Left kidney (tissue), 2 donors: ENCODE measurements around the gene SPEF2. TPM values are rescaled to one million over a fixed set of nuclear protein-coding genes. Genes with fewer than 3 reads are reported as not detected.
"Not testable (repeated sequence)": the region's sequence is repeated elsewhere in the genome, so short reads cannot be mapped to it uniquely, and the experiment has no call there.

Experiments used
- DNase-seq: peaks from one replicate; pipeline ENCODE4 v3.0.0-alpha.2; 2013
- polyA plus RNA-seq: library from polyadenylated mRNA; unstranded; fragments of 120-200 nt; gene quantifications from one replicate; pipeline ENCODE4 v1.2.1, GENCODE V29; 2013; ENCODE audit not compliant: insufficient read length

Gene SPEF2
- polyA plus RNA-seq, 1 donor, result 80.3 TPM

DNA sequence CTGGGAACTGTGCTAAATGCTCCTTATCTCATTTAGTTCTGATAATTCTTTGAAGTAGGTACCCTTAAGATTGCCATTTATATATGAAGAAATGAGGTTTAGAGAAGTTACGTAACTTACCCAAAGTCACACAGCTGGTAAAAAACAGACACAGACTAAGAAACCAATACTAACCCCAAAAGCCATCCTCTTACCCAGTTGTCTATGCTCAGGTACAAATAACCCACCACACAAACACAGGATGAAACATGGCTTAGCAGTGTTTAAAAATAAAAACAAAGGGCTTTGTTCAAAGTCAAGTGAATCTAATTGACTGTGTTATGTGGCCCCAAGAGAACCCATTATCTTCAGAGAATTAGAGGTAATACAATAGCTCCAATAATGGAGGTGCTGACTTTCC, 202.0 kb downstream of the SPEF2 start:
- no peak for DNase-seq

DNA sequence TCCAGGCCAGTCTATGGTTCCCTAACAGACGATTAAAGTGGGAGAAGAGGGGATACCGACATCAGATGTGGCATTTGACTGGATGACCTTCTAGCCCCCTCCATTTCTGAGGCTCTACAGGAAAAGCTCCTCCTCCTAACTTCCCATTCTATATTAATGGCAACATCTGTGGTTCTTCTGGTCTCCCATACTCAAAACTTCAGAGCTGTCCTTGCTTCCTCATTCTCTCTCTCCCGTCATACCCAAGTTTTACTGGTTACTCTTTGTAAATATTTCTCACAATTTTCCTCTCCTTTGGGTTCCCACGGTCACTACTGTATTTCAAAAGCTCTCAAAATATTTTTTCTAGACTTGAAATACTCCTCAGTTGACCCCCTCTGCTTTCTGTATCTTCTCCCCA, 203.1 kb downstream of the SPEF2 start:
- DNase-seq, result no peak

GRCh38 chr5:35821513-35821912, 203.8 kb downstream of the SPEF2 start:
- DNase-seq, result no peak

- DNase-seq, result no peak
Measured at GRCh38 chr5:35822511-35822910, 204.8 kb downstream of the SPEF2 start.

DNA sequence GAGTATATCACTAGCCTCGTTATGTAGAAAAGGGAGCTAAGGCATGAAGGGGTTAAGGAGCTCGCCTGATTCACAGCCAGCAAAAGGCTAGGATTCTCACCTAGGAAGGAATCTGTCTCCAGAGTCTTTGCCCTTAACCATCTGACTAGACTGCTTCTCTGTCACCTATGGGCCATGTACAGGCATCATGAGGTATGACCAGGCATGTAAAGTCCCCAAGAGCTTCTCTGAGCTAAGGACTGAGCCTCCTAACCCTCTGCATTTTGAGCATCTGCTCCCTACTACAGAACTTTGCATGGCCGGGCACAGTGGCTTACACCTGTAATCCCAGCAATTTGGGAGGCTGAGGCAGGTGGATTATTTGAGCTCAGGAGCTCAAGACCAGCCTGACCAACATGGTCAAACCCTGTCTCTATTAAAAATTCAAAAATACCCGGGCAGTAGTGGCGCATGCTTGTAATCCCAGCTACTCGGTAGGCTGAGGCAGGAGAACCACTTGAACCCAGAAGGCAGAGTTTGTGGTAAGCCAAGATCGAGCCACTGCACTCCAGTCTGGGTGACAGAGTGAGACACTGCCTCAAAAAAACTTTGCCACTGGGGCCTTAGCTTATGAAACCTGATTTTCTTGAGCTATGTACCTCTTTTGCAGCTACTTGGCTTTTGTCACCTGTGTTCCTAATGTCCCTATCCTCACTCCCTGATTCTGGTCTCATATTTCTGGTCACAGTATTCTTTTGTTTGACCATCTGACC, 205.9 kb downstream of the SPEF2 start:
- DNase-seq, result no peak

DNA sequence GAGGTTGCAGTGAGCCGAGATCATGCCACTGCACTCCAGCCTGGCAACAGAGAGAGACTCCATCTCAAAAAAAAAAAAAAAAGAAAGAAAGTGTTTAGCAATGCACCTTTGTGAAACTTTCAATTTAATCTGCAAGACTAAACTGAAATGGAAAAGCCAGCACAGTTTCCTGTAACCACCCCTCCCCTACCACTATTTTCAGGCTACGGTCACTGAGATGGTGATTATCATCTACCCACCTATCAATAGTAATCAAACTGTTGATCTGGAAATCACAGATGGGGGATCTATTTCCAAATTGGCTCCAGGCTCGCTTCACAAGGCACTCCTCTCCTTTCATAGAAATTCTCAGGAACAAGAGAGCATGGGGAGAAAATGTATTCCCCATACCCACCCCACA, 208.4 kb downstream of the SPEF2 start:
- DNase-seq, result no peak

DNA sequence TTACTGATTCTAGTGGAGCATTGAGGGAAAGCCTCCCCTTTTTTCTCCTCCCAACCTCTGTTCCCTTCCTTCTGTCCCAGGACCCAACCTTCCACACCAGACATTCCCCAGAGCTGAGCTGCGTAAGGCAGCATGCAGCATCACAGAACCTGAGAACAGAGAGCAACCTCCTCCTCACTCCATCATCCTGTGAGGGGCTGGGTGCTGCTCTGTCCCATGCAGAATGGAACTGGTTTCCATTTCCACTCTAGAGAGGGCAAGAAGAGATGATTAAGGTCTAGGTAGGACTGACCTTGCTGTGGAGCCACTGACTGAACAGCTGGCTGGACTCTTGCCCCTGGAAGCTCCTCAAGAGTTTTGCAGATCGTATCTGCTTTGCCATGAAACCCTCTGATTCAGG, 208.9 kb downstream of the SPEF2 start:
- no peak for DNase-seq

DNA sequence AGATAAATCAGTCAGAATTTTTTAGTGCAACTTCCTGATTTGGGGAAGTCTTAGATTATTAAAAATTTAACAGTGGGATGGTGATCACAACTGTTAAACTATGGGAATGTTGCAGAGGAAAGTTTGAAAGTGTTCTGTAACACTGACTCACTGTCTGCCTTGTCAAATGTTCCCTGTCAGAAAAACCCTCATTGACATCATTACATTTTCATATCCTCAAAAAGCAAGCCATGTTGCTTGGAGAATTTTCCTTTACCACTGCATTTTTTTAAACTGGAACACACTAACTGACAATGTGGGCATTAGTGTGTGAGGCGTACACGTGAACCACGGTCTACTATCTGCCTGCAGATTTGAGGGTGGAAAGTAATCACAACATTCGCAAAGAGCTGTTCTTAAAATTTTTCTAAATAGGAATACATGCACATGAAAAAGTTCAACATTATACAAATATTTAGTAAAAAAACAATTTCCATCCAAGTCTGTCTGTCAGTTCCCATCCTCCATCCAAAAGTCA, 210.5 kb downstream of the SPEF2 start:
- DNase-seq, result no peak

GRCh38 chr5:35830587-35830986, 212.9 kb downstream of the SPEF2 start:
- no peak for DNase-seq

GRCh38 chr5:35832762-35833161, 215.1 kb downstream of the SPEF2 start:
- DNase-seq, result no peak

GRCh38 chr5:35833224-35833623, 215.6 kb downstream of the SPEF2 start:
- no peak for DNase-seq

DNA sequence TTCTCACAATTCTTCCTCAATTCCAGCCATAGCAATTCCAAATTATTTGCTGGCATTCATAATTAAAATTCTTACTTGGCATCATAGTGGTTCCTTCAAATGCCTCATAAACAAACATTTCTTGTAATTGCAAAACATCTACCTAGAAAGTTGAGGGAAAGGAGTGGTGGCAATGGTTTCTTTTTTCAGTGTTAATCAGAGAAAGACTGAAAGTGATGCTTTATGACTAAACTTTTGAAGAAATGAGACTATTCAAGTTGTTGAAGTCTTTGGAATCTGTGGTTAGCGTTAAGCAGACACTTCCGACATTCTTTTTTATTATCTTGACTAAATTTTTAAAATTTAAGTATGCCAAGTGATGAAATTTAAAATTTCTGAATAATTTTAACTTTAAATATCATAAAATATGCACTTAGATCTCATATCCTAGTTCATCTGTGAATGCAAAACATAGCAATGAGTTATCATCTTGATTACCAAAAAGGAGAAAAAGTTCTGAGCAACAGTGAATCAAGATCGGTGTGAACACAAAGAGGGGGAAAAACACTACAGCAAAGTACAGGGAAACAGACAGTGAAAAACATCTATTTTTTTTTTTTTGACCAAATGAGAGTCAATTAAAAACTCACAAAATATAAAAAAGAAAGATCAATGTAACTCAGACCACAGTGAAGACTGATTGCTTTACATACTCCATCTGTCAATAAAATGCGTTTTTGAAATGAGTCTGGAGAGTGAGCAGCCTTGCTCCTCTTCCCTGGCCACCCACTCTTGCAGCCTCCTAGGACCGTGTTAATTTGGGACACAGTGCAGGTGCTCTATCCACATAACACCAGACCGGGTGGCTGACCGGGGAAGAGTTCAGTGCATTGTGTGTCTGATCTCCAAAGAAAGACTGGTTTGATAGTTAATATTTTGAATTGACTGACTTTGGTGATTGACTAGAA, 218.4 kb downstream of the SPEF2 start:
- DNase-seq, result no peak

DNA sequence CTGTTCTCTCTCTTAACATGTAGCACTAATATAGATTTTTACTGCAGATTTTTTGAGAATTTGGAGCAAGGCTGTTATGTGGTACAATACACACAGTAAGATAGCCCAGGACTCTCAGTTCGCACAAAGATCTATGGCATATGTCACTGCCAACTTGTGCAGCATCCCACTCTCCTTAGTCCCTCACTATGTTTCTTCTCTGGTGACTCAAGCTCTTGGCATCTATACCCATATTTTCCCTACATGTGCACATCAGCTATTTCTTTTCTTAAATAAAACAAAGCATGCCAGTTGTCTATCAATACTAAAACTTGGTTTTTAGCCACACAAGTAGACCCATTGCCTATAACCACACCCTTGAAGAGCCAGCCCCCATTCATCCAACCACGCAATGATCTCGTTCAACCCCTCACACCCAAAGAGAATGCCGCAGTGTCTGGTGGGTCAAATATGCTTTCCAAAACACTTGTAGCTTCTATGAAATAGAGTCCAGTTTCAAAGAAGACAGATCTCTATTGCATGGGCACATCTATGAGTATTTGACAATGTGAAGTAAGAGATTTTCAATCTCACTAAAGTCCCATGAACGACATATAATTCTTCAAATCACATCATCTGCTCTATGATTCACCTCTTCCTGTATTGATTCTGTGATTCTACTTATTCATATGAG, 220.8 kb downstream of the SPEF2 start:
- no peak for DNase-seq

DNA sequence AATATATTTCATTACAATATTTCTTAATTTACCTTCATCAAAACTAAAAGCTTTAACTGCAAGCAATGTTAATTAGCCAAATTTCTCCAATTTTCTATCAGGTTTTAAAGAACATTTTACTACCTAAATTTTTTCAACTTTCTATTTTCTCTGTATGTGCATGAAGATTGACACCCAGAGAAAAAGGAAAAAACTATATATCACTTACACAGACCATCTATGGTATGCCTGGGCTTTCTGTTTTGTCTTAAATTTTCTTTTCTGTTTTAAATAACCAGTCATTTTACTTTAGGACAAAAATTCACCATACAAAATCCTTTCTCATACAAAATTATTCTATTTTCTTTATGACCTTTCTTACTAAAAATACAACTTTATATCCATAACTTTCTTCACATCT, 225.2 kb downstream of the SPEF2 start:
- DNase-seq, result no peak

DNA sequence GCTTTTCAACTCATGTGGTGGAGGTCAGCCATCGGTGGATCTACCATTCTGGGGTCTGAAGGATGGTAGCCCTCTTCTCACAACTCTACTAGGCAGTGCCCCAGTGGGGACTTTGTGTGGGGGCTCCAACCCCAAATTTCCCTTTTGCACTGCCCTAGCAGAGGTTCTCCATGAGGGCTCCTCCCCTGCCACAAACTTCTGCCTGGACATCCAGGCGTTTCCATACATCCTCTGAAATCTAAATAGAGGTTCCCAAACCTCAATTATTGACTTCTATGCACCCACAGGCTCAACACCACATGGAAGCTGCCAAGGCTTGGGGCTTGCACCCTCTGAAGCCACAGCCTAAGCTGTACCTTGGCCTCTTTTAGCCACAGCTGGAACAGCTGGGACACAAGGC, 227.8 kb downstream of the SPEF2 start:
- not testable (repeated sequence) for DNase-seq

DNA sequence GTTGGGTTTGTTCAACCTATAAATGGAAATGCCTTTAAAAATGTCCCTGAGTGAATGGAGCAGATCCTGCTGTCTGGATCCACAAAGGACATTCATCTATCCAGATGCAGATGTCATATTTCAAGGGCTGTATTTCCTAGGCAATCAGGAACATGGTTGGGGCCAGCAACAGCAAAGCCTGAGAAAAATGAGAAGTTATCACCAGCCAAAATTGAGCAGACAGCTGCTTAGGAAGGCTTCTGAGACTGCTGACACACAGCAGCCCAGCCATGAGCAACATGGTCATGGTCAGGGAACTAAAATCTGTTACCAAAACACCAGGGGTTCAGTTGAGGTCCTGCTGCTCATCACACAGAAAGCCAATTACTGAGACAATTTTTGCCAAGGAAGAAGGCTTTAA, 229.8 kb downstream of the SPEF2 start:
- no peak for DNase-seq

- DNase-seq, result no peak
Measured at GRCh38 chr5:35847961-35848360, 230.3 kb downstream of the SPEF2 start.

GRCh38 chr5:35849860-35850259, 232.2 kb downstream of the SPEF2 start:
- DNase-seq, result no peak

- DNase-seq, result no peak
Measured at GRCh38 chr5:35850967-35851680, 233.5 kb downstream of the SPEF2 start.

- DNase-seq, result no peak
Measured at GRCh38 chr5:35852084-35852734, 234.5 kb downstream of the SPEF2 start.

DNA sequence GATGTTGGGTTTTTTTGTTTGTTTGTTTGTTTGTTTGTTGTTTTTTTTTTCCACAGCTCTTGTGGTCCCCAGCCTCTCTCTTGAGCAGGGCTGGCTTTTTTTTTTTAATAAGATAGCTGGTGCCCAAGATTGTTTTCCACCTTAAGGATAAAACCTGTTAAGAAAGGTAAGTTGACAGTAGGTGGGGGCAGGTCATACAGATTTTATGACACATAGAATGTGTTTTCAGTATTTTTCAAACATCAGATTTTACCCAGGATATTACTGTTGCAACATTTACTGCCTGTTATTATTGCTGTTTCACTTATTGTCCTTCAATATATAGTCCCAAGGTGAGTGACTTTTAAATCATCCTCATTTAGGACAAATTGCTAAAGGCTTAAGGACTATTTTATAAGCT, 235.1 kb downstream of the SPEF2 start:
- no peak for DNase-seq
